Measurements from ENCODE around the gene TSC2.
A peak's percentile ranks its signal among the peaks of the same experiment; 100 is the strongest.

TSC2 gene

GRCh38 chr16:2048116-2048543, 345 bp downstream of the TSC2 start:
- TF ChIP-seq, protein P1, sequence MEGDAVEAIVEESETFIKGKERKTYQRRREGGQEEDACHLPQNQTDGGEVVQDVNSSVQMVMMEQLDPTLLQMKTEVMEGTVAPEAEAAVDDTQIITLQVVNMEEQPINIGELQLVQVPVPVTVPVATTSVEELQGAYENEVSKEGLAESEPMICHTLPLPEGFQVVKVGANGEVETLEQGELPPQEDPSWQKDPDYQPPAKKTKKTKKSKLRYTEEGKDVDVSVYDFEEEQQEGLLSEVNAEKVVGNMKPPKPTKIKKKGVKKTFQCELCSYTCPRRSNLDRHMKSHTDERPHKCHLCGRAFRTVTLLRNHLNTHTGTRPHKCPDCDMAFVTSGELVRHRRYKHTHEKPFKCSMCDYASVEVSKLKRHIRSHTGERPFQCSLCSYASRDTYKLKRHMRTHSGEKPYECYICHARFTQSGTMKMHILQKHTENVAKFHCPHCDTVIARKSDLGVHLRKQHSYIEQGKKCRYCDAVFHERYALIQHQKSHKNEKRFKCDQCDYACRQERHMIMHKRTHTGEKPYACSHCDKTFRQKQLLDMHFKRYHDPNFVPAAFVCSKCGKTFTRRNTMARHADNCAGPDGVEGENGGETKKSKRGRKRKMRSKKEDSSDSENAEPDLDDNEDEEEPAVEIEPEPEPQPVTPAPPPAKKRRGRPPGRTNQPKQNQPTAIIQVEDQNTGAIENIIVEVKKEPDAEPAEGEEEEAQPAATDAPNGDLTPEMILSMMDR (conservative IDR thresholded peaks at IDR 0.05; ENCODE audit: low read length): no peak
- peak overlapping the region; percentile 89 for H3K4me3 ChIP-seq (ENCODE audit: low read length)
- no peak for DNase-seq (ENCODE audit: low read depth)

- TF ChIP-seq, protein P1 (conservative IDR thresholded peaks at IDR 0.05; ENCODE audit: low read length): no peak
- no peak overlapping the region for H3K4me3 ChIP-seq (ENCODE audit: low read length)
- no peak for DNase-seq (ENCODE audit: low read depth)
These were observed 5.4 kb downstream of the TSC2 start for GRCh38 chr16:2053211-2053610.

DNA sequence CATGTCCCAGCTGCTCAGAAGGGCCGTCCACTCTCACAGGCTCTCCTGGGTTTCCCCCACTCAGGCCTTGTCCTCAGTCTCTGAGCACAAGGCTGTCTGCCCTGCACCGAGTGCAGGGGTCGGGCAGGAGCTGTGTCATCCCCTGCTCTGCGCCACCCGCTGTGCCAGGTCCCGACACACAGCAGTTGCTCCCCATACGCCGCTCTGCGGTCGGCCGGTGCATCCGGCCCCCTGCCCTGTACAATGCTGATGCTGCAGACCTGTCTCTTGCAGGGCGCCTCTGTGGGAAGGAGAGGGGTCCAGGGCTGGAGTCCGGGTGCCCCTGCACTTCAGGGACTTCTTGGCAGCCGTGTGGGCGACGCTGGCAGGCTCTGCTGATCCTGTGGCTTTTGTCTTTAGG, 6.1 kb downstream of the TSC2 start:
- no peak overlapping the region for H3K4me3 ChIP-seq (ENCODE audit: low read length)
- TF ChIP-seq, protein P1 (conservative IDR thresholded peaks at IDR 0.05; ENCODE audit: low read length): no peak
- DNase-seq (ENCODE audit: low read depth): no peak

DNA sequence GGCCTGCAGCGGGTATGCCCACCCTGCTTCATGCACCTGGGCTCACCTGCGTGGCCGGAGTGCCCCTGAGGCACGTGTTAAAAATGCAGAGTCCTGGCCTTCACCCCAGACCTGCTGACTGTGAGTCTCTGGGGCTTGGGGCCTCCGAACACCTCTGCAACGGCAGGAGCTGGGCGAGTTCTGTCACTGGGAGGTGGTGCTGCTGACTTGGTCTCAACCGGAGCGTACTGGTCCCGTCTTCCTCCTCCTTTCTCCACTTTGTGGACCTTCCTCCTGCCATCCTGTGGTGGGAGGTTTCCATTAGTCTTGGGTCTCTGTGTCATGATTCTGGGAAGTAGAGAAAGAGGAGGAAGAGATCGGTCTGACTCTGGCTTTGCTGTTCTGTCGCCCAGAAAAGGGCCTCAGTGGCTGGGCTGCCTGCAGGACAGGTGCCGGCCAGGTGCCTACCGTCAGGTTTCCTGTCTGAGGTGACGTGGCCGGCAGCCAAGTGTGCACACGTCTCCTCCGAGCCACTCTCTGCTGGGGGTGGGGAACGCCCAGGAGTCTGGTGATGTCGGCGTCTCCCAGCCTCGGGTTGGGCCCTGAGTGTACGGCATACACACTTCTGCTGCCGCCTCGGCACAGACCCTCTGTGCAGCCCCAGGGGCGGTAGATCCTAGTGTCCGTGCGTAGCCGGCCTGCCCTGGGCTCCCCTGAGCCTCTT, 6.9 kb downstream of the TSC2 start:
- TF ChIP-seq, protein P1 (conservative IDR thresholded peaks at IDR 0.05; ENCODE audit: low read length): no peak
- H3K4me3 ChIP-seq (ENCODE audit: low read length): no peak overlapping the region
- no peak for DNase-seq (ENCODE audit: low read depth)

DNA sequence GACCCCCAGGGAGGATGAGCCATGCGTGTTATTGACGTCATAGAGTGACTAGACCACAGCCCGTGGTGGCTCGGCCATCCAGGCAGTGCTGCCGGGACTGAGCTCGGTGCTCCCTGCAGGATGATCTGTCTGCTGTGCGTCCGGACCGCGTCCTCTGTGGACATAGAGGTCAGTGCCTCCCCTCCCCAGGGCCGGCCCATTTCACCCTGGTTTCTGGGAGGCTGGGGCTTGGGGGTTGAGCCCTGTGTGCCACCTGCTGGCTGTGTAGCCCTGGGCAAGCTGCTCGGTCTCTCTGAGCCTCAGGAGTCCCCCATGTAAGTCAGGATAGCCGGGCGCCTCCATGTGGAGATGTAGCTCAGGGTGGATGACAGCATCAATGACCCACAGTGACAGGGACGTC, 8.3 kb downstream of the TSC2 start:
- TF ChIP-seq, protein P1 (conservative IDR thresholded peaks at IDR 0.05; ENCODE audit: low read length): peak; percentile 45
- peak; percentile 20 for DNase-seq (ENCODE audit: low read depth)
- no peak overlapping the region for H3K4me3 ChIP-seq (ENCODE audit: low read length)

DNA sequence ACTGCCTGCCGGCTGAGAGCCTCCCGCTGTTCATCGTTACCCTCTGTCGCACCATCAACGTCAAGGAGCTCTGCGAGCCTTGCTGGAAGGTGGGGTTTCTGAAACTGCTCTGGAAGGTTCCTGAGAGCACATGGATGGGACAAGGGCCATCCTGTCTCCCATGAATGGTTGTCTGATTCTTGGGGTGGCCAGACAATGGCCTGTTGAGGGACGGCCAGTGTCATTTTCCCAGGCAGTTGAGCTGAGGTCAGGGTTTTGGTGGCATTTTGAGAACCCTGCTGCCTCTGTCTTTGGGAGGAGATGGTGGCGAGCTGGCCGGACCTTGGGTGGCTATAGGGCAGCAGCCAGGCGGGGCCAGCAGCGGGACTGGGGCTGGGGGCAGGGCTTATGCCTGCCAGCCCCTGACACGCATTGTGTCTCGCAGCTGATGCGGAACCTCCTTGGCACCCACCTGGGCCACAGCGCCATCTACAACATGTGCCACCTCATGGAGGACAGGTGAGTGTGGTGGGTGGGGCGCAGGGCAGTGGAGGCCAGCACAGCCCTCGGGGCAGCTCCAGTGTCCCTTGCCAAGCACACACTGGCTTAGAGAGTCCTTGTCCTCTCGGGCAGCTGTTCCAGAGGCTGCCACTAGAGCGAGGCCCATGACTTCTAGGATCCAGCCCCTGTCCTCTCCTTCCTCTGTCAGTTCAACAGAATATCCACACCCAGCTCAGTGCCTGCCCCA, 9.1 kb downstream of the TSC2 start:
- TF ChIP-seq, protein P1 (conservative IDR thresholded peaks at IDR 0.05; ENCODE audit: low read length): peak; percentile 39

DNA sequence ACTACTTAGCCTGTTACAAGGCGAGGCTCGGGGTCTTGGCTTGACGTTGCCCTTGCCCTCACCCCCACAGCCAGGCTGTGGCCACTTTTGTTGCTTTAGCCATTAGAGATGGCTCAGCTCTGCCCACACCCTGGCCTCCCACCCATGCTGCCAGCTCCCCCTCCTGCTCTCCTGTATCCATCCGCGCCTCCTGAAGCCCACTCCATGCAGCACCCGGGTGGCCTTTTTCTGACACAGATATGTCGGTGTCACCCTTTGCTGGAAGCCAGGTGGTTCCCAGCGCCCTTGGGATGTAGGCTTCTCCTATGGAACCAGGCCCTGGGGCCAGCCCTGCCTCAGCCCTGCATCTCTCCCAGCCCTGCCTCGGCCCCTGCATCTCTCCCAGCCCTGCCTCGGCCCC, 9.7 kb downstream of the TSC2 start:
- H3K4me3 ChIP-seq (ENCODE audit: low read length): no peak overlapping the region
- DNase-seq (ENCODE audit: low read depth): no peak
- TF ChIP-seq, protein P1 (conservative IDR thresholded peaks at IDR 0.05; ENCODE audit: low read length): no peak

More for the DNA sequence above, 9.1 kb downstream of the TSC2 start:
- peak; percentile 22 for DNase-seq (ENCODE audit: low read depth)
- H3K4me3 ChIP-seq (ENCODE audit: low read length): no peak overlapping the region

All from AG10803 (cell line).